GM11168 (cell line): ENCODE data around the gene UGT2A2.
"Not testable (repeated sequence)": the region's sequence is repeated elsewhere in the genome, so short reads cannot be mapped to it uniquely, and the experiment has no call there.

Experiments used
- in situ Hi-C: fragments of 300-500 bp; cut with MboI; formaldehyde crosslinking; loops from one replicate; pipeline ENCODE4 v1.12.0; 2022; ENCODE audit warnings: low sequenced_read_pairs; ENCODE audit not compliant: unreplicated experiment

The UGT2A2 gene

DNA sequence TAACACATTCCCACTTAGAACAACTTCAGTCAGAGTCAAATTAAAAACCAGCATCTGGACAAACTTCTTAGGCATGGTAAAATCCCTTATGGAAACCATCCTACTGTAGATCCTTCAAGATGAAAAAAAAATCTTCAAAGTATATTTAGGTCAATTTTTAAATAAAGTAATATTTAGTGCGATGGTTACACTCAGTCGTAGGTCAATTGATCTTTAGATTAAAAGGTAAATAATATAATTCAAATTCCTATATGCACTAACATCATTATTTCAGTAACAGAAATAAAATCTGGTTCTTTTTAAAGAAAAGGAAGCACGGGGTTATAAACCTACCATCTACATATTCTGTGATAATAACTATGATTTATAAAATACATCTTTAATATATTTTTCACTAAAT, at the start of gene UGT2A2:
UGT2A2 (minus strand) TSS at position 101 of the 400 bp plus-strand sequence; CDS start at position 99, 2 bp downstream.
- in situ Hi-C loops, result no loop called here

GRCh38 chr4:69684804-69685203, 45.4 kb upstream of the UGT2A2 start:
- in situ Hi-C loops, result loop anchor here (5.0 to 25.0 kb wide), 2 partner anchors 197 to 502 kb away; partner anchors contain the start of gene ODAM

GRCh38 chr4:69668680-69669079, 29.2 kb upstream of the UGT2A2 start:
- in situ Hi-C loops, result no loop called here

DNA sequence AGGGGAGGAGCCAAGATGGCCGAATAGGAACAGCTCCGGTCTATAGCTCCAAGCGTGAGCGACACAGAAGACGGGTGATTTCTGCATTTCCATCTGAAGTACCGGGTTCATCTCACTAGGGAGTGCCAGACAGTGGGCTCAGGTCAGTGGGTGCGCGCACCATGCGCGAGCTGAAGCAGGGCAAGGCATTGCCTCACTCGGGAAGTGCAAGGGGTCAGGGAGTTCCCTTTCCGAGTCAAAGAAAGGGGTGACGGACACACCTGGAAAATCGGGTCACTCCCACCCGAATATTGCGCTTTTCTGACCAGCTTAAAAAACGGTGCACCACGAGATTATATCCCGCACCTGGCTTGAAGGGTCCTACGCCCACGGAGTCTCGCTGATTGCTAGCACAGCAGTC, 24.6 kb upstream of the UGT2A2 start:
- in situ Hi-C loops, result not testable (repeated sequence)

DNA sequence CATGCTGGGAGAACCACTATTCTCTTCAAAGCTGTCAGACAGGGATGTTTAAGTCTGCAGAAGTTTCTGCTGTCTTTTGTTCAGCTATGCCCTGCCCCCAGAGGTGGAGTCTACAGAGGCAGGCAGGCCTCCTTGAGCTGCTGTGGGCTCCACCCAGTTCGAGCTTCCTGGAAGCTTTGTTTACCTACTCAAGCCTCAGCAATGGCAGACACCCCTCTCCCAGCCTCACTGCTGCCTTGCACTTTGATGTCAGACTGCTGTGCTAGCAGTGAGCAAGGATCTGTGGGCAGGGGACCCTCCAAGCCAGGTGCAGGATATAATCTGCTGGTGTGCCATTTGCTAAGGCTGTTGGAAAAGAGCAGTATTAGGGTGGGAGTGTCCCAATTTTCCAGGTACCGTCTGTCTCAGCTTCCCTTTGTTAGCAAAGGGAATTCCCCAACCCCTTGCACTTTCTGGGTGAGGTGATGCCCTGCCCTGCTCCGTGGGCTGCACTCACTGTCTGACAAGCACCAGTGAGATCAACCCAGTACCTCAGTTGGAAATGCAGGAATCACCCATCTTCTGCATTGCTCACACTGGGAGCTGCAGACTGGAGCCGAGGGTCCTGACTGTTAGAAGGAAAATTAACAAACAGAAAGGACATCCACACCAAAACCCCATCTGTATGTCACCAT, 21.8 kb upstream of the UGT2A2 start:
- in situ Hi-C loops, result not testable (repeated sequence)

- in situ Hi-C loops, result no loop called here
Measured at GRCh38 chr4:69658133-69658532, 18.7 kb upstream of the UGT2A2 start.

- in situ Hi-C loops, result no loop called here
Measured at GRCh38 chr4:69656653-69657158, 17.3 kb upstream of the UGT2A2 start.

DNA sequence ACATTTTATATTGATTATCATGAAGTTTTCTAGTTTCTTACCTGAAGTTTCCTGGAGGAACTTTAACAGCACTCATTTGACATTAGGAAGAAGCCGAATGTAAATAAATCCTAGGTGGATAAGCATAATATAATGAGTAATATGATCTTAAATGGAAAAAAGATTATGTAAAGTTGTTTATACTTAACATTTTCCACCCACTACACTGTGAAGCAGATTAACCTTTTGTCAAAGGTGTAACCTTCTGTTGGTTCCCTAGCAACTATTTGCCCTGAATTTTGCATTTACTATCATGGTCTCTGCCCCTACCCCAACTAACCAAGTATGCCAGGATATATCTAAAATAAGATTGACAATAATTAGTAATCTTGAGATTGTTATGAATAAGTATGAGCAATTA, 13.7 kb upstream of the UGT2A2 start, which contains the start of gene UGT2A1:
UGT2A1 (minus strand) TSS at position 101 of the 400 bp plus-strand sequence. CDS start 5,603 bp downstream, outside the sequence.
- in situ Hi-C loops, result no loop called here

- in situ Hi-C loops, result no loop called here
Measured at GRCh38 chr4:69650872-69651271, 11.4 kb upstream of the UGT2A2 start.

DNA sequence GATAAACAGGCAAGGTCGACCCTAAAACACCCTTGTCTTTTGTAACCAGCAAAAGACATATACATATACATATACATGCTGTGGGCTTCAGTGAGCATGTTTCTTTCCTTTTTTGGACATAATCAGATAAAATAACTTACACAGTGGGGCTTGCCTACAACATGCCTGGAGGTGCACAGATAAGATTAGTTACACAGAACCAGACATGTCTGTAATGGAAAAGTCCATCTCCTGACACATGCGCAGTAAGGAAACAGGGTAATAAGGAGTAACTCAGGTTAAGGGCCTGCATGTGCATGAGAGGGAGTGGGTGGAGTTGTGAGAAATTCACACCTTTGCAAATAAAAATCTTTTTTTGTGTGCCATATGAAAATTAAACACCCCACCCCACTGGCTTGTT, 10.2 kb upstream of the UGT2A2 start:
- in situ Hi-C loops, result no loop called here

DNA sequence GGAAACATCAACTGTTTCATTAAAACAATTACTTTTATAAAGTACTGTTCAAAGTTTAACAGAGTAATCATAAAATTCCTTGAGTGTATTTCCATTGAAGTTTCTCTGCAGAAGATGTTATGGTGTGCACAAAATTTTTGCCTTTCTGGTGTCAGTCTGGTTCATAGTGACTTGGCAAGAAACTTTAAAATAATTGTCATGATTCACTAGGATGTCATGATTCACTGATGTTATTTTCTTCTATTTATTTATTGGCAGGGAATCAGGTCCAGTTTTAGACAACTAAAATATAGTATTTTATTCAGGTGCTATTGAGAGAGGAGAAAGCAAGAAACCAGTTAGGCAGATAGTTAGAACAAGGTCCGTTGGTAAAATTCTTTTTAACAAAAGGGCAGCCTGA, 9.8 kb upstream of the UGT2A2 start:
- in situ Hi-C loops, result no loop called here

GRCh38 chr4:69642961-69643360, 3.5 kb upstream of the UGT2A2 start:
- in situ Hi-C loops, result no loop called here

GRCh38 chr4:69640289-69640688, 847 bp upstream of the UGT2A2 start:
- in situ Hi-C loops, result no loop called here

DNA sequence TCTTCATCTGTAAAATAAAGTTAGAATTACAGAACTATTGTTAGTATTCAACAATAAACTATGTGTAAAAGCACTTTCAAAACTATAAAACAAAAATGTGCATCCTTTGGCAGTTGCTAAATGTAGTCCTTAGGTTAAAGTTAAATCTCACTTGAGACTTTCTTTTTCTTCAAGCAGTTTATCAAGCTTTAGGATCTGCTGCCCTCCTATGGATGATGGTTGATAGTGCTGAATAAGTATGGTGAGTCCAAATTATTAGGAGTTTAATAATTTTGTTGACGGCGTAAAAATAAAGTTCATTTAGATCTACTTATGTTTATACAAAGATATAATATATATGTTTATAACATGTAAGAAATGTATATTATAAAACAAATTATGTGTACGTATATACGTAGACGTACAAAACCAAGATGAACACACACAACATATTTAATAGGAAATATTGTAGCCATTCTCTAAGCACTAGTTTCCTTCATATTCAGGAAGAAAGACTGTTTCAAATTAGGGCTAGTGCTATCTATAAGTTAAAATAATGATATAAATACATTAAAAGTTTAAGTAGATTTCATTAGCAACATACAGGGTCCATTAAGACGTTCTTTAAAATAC, 22.3 kb downstream of the UGT2A2 start:
- in situ Hi-C loops, result loop anchor here (25.0 kb wide), 1 partner anchor 305 kb away; no protein-coding TSS in a partner anchor

DNA sequence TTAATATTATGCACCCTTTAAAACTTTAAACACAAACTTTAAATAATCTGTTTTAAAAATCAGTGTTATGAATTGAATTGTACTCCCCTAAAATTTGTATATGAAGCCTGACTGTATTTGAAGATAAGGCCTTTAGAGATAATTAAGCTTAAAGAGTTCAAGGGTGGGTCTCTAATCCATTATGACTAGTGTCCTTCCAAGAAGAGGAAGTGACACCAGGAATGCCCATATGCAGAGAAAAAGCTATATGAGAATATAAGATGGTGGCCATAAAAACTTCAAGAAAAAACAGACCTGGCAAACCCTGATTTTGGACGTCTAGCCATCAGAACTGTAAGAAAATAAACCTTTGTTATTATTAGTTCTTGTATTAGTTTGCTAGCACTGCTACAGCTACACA, 29.0 kb downstream of the UGT2A2 start:
- in situ Hi-C loops, result loop anchor here (25.0 kb wide), 1 partner anchor 298 kb away; no protein-coding TSS in a partner anchor

- in situ Hi-C loops, result loop anchor here (25.0 kb wide), 1 partner anchor 289 kb away; no protein-coding TSS in a partner anchor
Measured at GRCh38 chr4:69601065-69601464, 38.4 kb downstream of the UGT2A2 start.

DNA sequence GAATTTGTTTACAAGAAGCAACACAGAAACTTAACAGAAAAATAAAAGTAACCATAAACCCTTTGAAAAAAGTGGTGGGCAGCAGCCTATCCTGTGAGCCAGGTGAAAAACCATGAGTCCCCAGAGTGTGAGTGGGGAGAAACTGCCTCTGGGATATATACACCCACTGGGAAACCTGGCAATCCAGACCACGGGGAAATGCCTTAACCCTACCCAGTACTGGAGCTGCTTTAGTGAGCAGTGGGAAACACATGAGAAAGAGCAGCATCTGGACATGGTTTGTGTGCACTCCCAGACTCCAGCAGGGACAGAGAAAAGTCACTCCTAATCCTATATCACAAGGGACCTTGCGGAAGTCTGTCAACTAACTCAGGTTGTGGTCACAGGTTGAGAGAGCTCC, 39.4 kb downstream of the UGT2A2 start:
- in situ Hi-C loops, result loop anchor here (25.0 kb wide), 1 partner anchor 288 kb away; no protein-coding TSS in a partner anchor

- in situ Hi-C loops, result no loop called here
Measured at GRCh38 chr4:69594382-69594781, 45.1 kb downstream of the UGT2A2 start.

- in situ Hi-C loops, result no loop called here
Measured at GRCh38 chr4:69591364-69591763, 48.1 kb downstream of the UGT2A2 start.

DNA sequence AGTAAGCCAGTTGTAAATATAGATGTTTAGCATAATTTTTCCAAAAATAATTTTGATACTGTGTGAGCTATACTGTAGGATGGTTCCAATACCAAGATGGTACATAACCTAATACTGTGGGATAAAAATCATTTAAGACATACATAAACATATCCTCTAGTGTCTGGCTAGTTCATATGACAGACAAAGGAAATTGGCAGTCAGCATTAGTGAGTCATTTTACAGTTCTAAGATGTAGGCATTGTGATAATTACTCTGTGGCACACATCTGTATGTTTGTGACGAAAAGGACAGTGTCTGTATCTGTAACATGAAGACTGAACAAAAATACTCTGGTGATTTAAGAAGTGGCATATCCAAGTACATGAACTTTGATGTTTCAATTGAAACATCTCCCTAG, 49.6 kb downstream of the UGT2A2 start:
- in situ Hi-C loops, result no loop called here

DNA sequence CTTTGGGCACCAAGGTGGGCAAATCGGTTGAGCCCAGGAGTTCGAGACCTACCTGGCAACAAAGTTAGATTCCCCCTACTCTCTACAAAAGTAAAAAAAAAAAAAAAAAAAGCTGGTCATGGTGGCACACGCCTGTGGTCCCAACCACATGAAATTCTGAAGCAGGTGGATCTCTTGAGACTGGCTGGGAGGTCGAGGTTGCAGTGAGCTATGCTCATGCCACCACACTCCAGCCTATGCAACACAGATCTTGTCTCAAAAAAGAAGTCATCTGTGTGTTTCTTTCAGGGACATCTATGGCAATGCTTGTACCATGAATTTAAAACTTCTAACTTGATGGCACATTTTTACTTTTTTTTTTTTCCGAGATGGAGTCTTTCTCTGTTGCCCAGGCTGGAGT, 55.3 kb downstream of the UGT2A2 start:
- in situ Hi-C loops, result no loop called here
